Measurements from ENCODE around the gene PODN. TPM values are rescaled to one million over a fixed set of nuclear protein-coding genes. Genes with fewer than 3 reads are reported as not detected.

The PODN gene
- total and polyA plus RNA-seq, 11 donors = 5.2 to 61.8 (median 16.7) TPM

- peaks cover 0 to 19% (median 9%) of the 10 kb centered on the region in 9 donors for H3K36me3 ChIP-seq
- no peaks in the 10 kb centered on the region for H3K27me3 ChIP-seq
- TF ChIP-seq POLR2A (IDR thresholded peaks at IDR 0.05) (no peak), CTCF (IDR thresholded peaks at IDR 0.05) (no peak)
- no peak overlapping the region for H3K27ac ChIP-seq
- H3K4me3 ChIP-seq = no peak overlapping the region
- H3K9me3 ChIP-seq = no peaks in the 10 kb centered on the region
- ATAC-seq (no peak), DNase-seq (no peak)
- intact Hi-C loops (cut with DNase I) = no loop called here
- WGBS, 4 donors = 65 to 74% (median 69%) methylated on average over 3 of the region's 3 CpGs
- peaks cover 0 to 29% (median 15%) of the 10 kb centered on the region in 12 donors for H3K4me1 ChIP-seq
Measured at GRCh38 chr1:53023546-53023945, 38.5 kb upstream of the PODN start.

GRCh38 chr1:53024117-53024516 is 37.9 kb upstream of the PODN start:
- peak overlapping the region in 6 of 12 donors; percentile 62 to 91 (median 82) for H3K27ac ChIP-seq

GRCh38 chr1:53025034-53025768 is 36.8 kb upstream of the PODN start:
- H3K27ac ChIP-seq = peak overlapping the region; percentile 9 to 91 (median 80)
- ATAC-seq = peak; percentile 80 to 92 (median 91)
- intact Hi-C loops (cut with DNase I) = no loop called here

More at GRCh38 chr1:53024117-53024516, 37.9 kb upstream of the PODN start:
- H3K4me3 ChIP-seq = no peak overlapping the region
- intact Hi-C loops (cut with DNase I) = no loop called here
- no peak for TF ChIP-seq CTCF (IDR thresholded peaks at IDR 0.05)
- TF ChIP-seq POLR2A (IDR thresholded peaks at IDR 0.05) = no peak
- peaks cover 0 to 29% (median 15%) of the 10 kb centered on the region in 12 donors for H3K4me1 ChIP-seq
- no peak for DNase-seq
- no peaks in the 10 kb centered on the region for H3K9me3 ChIP-seq
- ATAC-seq = no peak
- H3K27me3 ChIP-seq = no peaks in the 10 kb centered on the region
- H3K36me3 ChIP-seq = peaks cover 0 to 25% (median 14%) of the 10 kb centered on the region in 9 donors

More at GRCh38 chr1:53025034-53025768, 36.8 kb upstream of the PODN start:
- DNase-seq = peak in 4 of 5 donors; percentile 20 to 75 (median 50)
- TF ChIP-seq POLR2A (IDR thresholded peaks at IDR 0.05) = no peak
- TF ChIP-seq CTCF (IDR thresholded peaks at IDR 0.05) = no peak
- H3K9me3 ChIP-seq = no peaks in the 10 kb centered on the region
- H3K36me3 ChIP-seq = peaks cover 0 to 35% (median 25%) of the 10 kb centered on the region in 9 donors
- no peaks in the 10 kb centered on the region for H3K27me3 ChIP-seq
- WGBS, 4 donors = 30 to 33% (median 32%) methylated on average over 2 of the region's 2 CpGs
- H3K4me3 ChIP-seq = no peak overlapping the region
- H3K4me1 ChIP-seq = peaks cover 0 to 29% (median 15%) of the 10 kb centered on the region in 12 donors
